Panc1 (cell line): Measurements from ENCODE around the gene TMEM40. TPM values are rescaled to one million over a fixed set of nuclear protein-coding genes. Genes with fewer than 3 reads are reported as not detected.

Source experiments
- ATAC-seq: fragments of 200-7000 bp; cut with Tn5 transposase; 2 replicates; pipeline ENCODE4 v1.9.1; 2020; ENCODE audit warnings: mild to moderate bottlenecking, moderate library complexity
- BruUV-seq: library from RNA; stranded (reverse); fragments of 400-500 nt; replicated peaks from 2 replicates; lab custom pipeline; 2021; lab: Mats Ljungman, UMichigan
- CTCF ChIA-PET: fragments of 300-600 bp; sonication (Branson Sonifier 250); formaldehyde crosslinking; loops from one replicate; lab custom pipeline; 2022; ENCODE audit warnings: antibody characterized with exemption; lab: Charles Lee
- POLR2A ChIA-PET: fragments of 300-600 bp; sonication (Branson Sonifier 250); formaldehyde crosslinking; loops from one replicate; lab custom pipeline; 2022; ENCODE audit warnings: antibody characterized with exemption; lab: Charles Lee
- DNase-seq: peaks from one replicate; pipeline ENCODE4 v3.0.0-alpha.2; 2010; ENCODE audit warnings: low read depth, low spot score
- H3K27ac ChIP-seq: 2 replicates; pipeline ENCODE4 v1.5.1; 2011; ENCODE audit warnings: mild to moderate bottlenecking, low read length, inconsistent platforms
- H3K27me3 ChIP-seq: fragments of 200-500 bp; sonication (Bioruptor generic); 2 replicates; pipeline ENCODE4 v1.6.0; 2014; ENCODE audit warnings: low read length, inconsistent platforms; ENCODE audit not compliant: control insufficient read depth, insufficient read depth
- H3K36me3 ChIP-seq: fragments of 200-500 bp; sonication (Bioruptor generic); 2 replicates; pipeline ENCODE4 v1.5.1; 2014; ENCODE audit warnings: inconsistent platforms, mild to moderate bottlenecking, low read length, moderate library complexity; ENCODE audit not compliant: control insufficient read depth, insufficient read depth
- H3K4me1 ChIP-seq: 2 replicates; pipeline ENCODE4 v1.5.1; 2011; ENCODE audit warnings: inconsistent platforms, mild to moderate bottlenecking, low read length, moderate library complexity; ENCODE audit not compliant: control insufficient read depth, insufficient read depth
- H3K4me3 ChIP-seq, 2 experiments: 2 replicates each; pipeline ENCODE4 v1.5.1; 2011 to 2012; ENCODE audit warnings: low read depth in 2 of 2, low read length in 2 of 2, mild to moderate bottlenecking in 2 of 2, inconsistent platforms in 1 of 2, moderate library complexity in 1 of 2
- H3K9me3 ChIP-seq: fragments of 200-500 bp; sonication (Bioruptor generic); 2 replicates; pipeline ENCODE4 v1.5.1; 2014; ENCODE audit warnings: low read depth, mild to moderate bottlenecking, inconsistent platforms, low read length, moderate library complexity; ENCODE audit not compliant: control insufficient read depth, insufficient read depth
- POLR2AphosphoS5 ChIP-seq: IDR thresholded peaks from 2 replicates; pipeline ENCODE4 v1.6.1; 2012; ENCODE audit warnings: mild to moderate bottlenecking, low read depth, low read length, moderate library complexity
- SIN3A ChIP-seq: IDR thresholded peaks from 2 replicates; pipeline ENCODE4 v1.6.1; 2012; ENCODE audit warnings: low read depth, mild to moderate bottlenecking, low read length, moderate library complexity, borderline replicate concordance; ENCODE audit not compliant: insufficient read depth
- TCF7L2 ChIP-seq: IDR thresholded peaks from 2 replicates; pipeline ENCODE4 v1.6.1; 2011; ENCODE audit warnings: mild to moderate bottlenecking, low read depth, low read length, inconsistent platforms
- in situ Hi-C: cut with HindIII; loops from 2 replicates; pipeline ENCODE4 v1.10.0; 2016; ENCODE audit warnings: low sequenced_read_pairs, low pct_unique_long_range_greater_than_20kb
- intact Hi-C: fragments of 100-400 bp; cut with micrococcal nuclease; formaldehyde crosslinking; loops from one replicate; pipeline ENCODE4 v1.10.0; 2022; ENCODE audit not compliant: unreplicated experiment
- total RNA-seq: library from RNA; stranded (reverse); gene quantifications from one replicate; pipeline ENCODE4 v1.2.1, GENCODE V29; 2021; ENCODE audit not compliant: unreplicated experiment
- TF ChIP-seq, protein P1 (sequence below): fragments of 450-650 bp; IDR thresholded peaks from 2 replicates; pipeline ENCODE4 v1.5.1; 2017; ENCODE audit warnings: mild to moderate bottlenecking
- TF ChIP-seq, protein P2 (sequence below), 2 experiments: IDR thresholded peaks; 2 replicates each; pipeline ENCODE4 v1.6.1; 2011 to 2012; ENCODE audit warnings: low read depth in 2 of 2, control low read depth in 1 of 2, low read length in 1 of 2, mild to moderate bottlenecking in 1 of 2, moderate library complexity in 1 of 2; ENCODE audit not compliant: insufficient read depth in 1 of 2

The TMEM40 gene
- total RNA-seq, 1 experiment from 2014 or later, result 1.3 TPM

DNA sequence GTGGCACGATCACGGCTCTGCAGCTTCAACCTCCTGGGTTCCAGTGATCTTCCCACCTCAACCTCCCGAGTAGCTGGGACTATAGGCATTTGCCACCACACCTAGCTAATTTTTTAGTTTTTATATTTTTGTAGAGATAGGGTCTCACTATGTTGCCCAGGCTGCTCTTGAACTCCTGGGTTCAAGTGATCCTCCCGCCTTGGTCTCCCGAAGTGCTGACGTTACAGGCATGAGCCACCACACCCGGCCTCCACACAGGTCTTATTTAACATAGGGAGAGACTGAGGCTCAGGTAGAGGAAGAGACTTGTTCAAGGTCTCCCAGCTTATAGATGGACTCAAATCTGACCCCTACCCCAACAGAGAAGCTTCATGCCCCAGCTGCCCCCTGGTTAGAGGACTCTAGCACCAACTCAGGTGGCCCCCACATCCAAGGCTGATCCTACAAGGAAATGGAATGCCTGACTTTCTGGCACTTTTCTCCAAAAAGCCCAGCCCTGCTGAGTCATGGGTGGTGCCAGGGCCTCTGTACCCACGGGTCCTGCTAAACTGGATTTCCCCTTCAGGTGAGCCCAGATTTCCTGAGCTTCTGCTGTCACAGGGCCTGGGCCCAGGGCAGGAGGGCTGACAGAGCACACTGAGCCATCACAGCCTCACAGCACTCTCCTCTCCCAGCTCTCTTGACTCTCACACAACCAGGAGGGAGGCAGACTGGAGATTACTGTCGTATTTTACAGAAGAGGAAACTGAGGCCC, 5.6 kb downstream of the TMEM40 start:
- Histone ChIP-seq H3K36me3 (no peaks in the 10 kb centered on the region), H3K4me3 (no peak overlapping the region), H3K27ac (no peak overlapping the region), H3K27me3 (no peaks in the 10 kb centered on the region), H3K4me1 (peaks cover 5% of the 10 kb centered on the region; the same call in 1 of the 2 replicates), H3K9me3 (no peaks in the 10 kb centered on the region)
- POLR2A ChIA-PET, result interaction anchor here (0.7 kb wide), 1 partner anchor 38 kb away, joined by 4 read pairs; no protein-coding TSS in a partner anchor
- no peak for DNase-seq
- TF ChIP-seq SIN3A, result no peak
- no peak for TF ChIP-seq POLR2AphosphoS5
- no peak for TF ChIP-seq TCF7L2
- TF ChIP-seq, protein P1, sequence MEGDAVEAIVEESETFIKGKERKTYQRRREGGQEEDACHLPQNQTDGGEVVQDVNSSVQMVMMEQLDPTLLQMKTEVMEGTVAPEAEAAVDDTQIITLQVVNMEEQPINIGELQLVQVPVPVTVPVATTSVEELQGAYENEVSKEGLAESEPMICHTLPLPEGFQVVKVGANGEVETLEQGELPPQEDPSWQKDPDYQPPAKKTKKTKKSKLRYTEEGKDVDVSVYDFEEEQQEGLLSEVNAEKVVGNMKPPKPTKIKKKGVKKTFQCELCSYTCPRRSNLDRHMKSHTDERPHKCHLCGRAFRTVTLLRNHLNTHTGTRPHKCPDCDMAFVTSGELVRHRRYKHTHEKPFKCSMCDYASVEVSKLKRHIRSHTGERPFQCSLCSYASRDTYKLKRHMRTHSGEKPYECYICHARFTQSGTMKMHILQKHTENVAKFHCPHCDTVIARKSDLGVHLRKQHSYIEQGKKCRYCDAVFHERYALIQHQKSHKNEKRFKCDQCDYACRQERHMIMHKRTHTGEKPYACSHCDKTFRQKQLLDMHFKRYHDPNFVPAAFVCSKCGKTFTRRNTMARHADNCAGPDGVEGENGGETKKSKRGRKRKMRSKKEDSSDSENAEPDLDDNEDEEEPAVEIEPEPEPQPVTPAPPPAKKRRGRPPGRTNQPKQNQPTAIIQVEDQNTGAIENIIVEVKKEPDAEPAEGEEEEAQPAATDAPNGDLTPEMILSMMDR, result no peak
- TF ChIP-seq, protein P2, sequence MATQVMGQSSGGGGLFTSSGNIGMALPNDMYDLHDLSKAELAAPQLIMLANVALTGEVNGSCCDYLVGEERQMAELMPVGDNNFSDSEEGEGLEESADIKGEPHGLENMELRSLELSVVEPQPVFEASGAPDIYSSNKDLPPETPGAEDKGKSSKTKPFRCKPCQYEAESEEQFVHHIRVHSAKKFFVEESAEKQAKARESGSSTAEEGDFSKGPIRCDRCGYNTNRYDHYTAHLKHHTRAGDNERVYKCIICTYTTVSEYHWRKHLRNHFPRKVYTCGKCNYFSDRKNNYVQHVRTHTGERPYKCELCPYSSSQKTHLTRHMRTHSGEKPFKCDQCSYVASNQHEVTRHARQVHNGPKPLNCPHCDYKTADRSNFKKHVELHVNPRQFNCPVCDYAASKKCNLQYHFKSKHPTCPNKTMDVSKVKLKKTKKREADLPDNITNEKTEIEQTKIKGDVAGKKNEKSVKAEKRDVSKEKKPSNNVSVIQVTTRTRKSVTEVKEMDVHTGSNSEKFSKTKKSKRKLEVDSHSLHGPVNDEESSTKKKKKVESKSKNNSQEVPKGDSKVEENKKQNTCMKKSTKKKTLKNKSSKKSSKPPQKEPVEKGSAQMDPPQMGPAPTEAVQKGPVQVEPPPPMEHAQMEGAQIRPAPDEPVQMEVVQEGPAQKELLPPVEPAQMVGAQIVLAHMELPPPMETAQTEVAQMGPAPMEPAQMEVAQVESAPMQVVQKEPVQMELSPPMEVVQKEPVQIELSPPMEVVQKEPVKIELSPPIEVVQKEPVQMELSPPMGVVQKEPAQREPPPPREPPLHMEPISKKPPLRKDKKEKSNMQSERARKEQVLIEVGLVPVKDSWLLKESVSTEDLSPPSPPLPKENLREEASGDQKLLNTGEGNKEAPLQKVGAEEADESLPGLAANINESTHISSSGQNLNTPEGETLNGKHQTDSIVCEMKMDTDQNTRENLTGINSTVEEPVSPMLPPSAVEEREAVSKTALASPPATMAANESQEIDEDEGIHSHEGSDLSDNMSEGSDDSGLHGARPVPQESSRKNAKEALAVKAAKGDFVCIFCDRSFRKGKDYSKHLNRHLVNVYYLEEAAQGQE (IDR thresholded peaks at IDR 0.05; ENCODE audit: insufficient read depth in 1 of 2, low read depth in 2 of 2, low read length in 1 of 2), result no peak
- no peak for ATAC-seq
- CTCF ChIA-PET, result interaction anchor here (0.9 kb wide), 1 partner anchor 57 kb away, joined by 3 read pairs; no protein-coding TSS in a partner anchor
- no TSS peak for BruUV-seq
- intact Hi-C loops, result no loop called here
- in situ Hi-C loops, result no loop called here

DNA sequence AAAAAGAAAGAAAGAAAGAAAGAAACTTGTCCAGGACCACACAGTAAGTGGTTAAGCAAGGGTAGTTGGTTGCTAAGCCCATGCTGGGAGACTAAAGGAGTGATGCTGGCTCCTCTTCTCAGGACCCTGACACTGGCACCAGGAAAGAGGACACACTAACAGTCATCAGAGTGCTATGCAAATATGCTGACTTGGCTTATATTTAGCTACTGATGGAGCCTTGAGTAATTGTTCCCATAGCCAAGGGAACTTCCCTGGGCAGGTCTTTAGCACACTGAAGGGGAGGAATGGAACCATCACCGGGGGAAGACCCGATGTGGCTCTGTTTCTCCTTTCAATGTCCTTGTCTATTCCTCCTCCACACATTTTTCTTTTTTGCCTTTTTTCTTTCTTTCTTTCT, 6.2 kb downstream of the TMEM40 start:
- in situ Hi-C loops, result no loop called here
- no peaks in the 10 kb centered on the region for H3K36me3 ChIP-seq
- no peak overlapping the region for H3K4me3 ChIP-seq
- no peaks in the 10 kb centered on the region for H3K4me1 ChIP-seq
- no peak overlapping the region for H3K27ac ChIP-seq
- no peaks in the 10 kb centered on the region for H3K9me3 ChIP-seq
- ChIA-PET CTCF (interaction anchor here (0.9 kb wide), 1 partner anchor 57 kb away, joined by 3 read pairs; no protein-coding TSS in a partner anchor), POLR2A (interaction anchor here (0.7 kb wide), 1 partner anchor 37 kb away, joined by 4 read pairs; no protein-coding TSS in a partner anchor)
- TF ChIP-seq TCF7L2 (no peak), POLR2AphosphoS5 (no peak)
- TF ChIP-seq, protein P2 (IDR thresholded peaks at IDR 0.05; ENCODE audit: insufficient read depth in 1 of 2, low read depth in 2 of 2, low read length in 1 of 2), result no peak
- BruUV-seq, result no TSS peak
- DNase-seq (no peak), ATAC-seq (no peak; the same call in 1 of the 2 replicates)
- no peaks in the 10 kb centered on the region for H3K27me3 ChIP-seq
- intact Hi-C loops, result no loop called here
